Measurements from ENCODE around the gene PLEKHM3. TPM values are rescaled to one million over a fixed set of nuclear protein-coding genes. Genes with fewer than 3 reads are reported as not detected.

PLEKHM3 gene
- total RNA-seq, 1 donor from 2014 or later = 10.4 TPM

DNA sequence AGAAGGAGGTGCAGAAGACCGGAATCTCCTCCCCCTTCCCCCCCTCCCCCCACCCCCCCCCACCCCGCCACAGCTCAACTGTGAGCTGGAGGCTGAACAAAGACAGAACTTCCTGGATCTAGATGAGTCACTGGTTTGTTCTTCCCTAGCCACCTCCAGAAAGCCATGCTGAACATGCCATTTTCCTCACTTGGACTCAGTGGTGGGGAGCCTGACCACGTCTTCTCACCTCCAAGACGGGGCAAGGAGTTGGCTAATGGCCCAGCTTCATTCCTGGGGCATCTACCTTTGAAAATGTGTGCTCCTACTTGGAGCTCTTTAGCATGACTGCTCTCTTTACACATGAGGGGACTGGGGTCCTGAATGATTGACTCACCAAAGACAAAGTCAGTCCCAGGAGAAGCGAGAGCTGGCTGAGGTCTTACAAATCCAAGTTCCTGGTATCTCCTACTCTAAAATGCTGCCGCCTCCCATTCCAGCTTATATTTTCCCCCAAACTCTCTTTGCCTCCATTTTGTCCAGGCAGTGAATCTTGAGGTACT, 233.0 kb downstream of the PLEKHM3 start:
- peaks cover 1% of the 10 kb centered on the region for H3K27me3 Mint-ChIP-seq (ENCODE audit: unreplicated experiment)
- no peak overlapping the region for H3K4me3 Mint-ChIP-seq (ENCODE audit: unreplicated experiment)
- H3K4me1 Mint-ChIP-seq (ENCODE audit: unreplicated experiment) = peaks cover 8% of the 10 kb centered on the region
- H3K36me3 Mint-ChIP-seq (ENCODE audit: low read depth, unreplicated experiment) = no peaks in the 10 kb centered on the region
- H3K27ac Mint-ChIP-seq (ENCODE audit: unreplicated experiment) = peak overlapping the region; percentile 92
- TF ChIP-seq, protein P1, sequence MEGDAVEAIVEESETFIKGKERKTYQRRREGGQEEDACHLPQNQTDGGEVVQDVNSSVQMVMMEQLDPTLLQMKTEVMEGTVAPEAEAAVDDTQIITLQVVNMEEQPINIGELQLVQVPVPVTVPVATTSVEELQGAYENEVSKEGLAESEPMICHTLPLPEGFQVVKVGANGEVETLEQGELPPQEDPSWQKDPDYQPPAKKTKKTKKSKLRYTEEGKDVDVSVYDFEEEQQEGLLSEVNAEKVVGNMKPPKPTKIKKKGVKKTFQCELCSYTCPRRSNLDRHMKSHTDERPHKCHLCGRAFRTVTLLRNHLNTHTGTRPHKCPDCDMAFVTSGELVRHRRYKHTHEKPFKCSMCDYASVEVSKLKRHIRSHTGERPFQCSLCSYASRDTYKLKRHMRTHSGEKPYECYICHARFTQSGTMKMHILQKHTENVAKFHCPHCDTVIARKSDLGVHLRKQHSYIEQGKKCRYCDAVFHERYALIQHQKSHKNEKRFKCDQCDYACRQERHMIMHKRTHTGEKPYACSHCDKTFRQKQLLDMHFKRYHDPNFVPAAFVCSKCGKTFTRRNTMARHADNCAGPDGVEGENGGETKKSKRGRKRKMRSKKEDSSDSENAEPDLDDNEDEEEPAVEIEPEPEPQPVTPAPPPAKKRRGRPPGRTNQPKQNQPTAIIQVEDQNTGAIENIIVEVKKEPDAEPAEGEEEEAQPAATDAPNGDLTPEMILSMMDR (IDR thresholded peaks at IDR 0.05; ENCODE audit: unreplicated experiment) = no peak
- H3K9me3 Mint-ChIP-seq (ENCODE audit: unreplicated experiment) = no peaks in the 10 kb centered on the region
- DNase-seq (ENCODE audit: low spot score) = no peak

DNA sequence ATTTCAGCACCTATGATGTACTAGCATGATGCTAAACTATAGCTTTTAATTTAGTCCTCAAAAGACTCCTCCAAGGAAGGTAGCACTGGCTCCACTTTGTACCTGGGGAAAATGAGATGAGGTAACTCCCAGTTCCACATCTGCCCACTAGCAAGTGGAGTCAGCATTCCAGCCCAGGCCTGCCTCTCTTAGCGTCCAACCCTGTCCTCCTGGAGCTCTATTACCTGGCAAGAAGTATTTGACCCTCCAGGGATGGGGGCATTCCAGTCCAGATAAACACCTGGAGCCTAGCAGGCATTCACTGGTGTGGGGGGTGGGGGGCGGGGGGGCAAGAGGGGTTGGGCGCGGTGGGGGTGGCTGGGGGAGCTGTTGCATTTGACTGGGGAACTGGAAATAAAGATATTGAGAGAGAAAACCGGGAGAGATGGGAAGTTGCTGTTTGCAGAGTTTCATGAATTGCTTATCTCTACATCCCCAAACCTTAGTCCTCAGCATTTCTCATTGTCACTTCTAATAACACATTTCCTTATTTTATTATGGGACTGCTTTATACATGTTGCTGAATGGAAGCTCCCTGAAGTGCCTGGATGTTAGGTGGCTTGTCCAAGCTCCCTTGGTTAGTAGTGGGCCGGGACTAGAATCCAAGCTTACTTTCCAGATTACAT, 233.6 kb downstream of the PLEKHM3 start:
- no peak overlapping the region for H3K27ac Mint-ChIP-seq (ENCODE audit: unreplicated experiment)
- no peaks in the 10 kb centered on the region for H3K36me3 Mint-ChIP-seq (ENCODE audit: low read depth, unreplicated experiment)
- no peak overlapping the region for H3K4me3 Mint-ChIP-seq (ENCODE audit: unreplicated experiment)
- peaks cover 8% of the 10 kb centered on the region for H3K4me1 Mint-ChIP-seq (ENCODE audit: unreplicated experiment)
- TF ChIP-seq, protein P1 (IDR thresholded peaks at IDR 0.05; ENCODE audit: unreplicated experiment) = no peak
- H3K27me3 Mint-ChIP-seq (ENCODE audit: unreplicated experiment) = peaks cover 1% of the 10 kb centered on the region
- no peaks in the 10 kb centered on the region for H3K9me3 Mint-ChIP-seq (ENCODE audit: unreplicated experiment)
- no peak for DNase-seq (ENCODE audit: low spot score)

DNA sequence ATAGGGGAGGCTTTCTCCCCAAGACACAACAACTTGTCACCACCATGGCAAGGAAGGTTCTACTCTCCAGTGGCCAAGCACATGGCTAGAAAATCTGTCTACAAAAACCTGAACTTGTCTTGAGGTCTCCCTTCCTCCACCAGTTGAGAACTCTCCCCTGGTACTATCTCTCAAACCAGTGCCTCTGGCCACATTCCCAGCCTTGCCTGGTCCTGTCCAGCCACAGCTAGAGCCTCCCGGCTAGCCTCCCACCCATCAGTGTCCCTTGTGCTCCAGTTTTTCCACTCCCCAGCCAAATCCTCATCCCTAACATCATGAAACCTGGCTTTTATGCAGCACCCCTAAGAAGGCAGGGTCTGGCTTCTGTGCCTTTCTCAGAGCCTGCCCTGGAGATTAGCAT, 234.4 kb downstream of the PLEKHM3 start:
- no peak overlapping the region for H3K4me3 Mint-ChIP-seq (ENCODE audit: unreplicated experiment)
- H3K9me3 Mint-ChIP-seq (ENCODE audit: unreplicated experiment) = no peaks in the 10 kb centered on the region
- DNase-seq (ENCODE audit: low spot score) = no peak
- no peaks in the 10 kb centered on the region for H3K36me3 Mint-ChIP-seq (ENCODE audit: low read depth, unreplicated experiment)
- H3K4me1 Mint-ChIP-seq (ENCODE audit: unreplicated experiment) = peaks cover 8% of the 10 kb centered on the region
- peaks cover 1% of the 10 kb centered on the region for H3K27me3 Mint-ChIP-seq (ENCODE audit: unreplicated experiment)
- no peak overlapping the region for H3K27ac Mint-ChIP-seq (ENCODE audit: unreplicated experiment)
- TF ChIP-seq, protein P1 (IDR thresholded peaks at IDR 0.05; ENCODE audit: unreplicated experiment) = no peak

DNA sequence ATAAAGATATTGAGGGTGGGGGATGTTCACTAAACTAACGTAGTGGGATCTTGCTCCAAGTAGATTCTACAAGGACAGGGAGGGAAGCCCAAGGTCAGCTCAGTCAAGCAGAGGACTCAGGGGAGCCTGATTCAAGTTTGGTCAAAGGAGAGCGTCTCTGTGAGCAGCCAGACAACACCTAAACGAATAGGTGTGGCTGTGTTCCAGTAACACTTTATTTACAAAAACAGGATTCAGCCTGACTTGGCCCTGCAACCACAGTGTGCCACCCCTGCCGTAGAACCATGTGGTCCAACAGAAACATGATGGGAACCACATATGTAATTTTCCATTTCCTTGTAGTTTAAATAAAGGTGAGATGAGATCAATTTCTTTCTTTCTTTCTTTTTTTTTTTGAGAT, 237.5 kb downstream of the PLEKHM3 start:
- peaks cover 1% of the 10 kb centered on the region for H3K27me3 Mint-ChIP-seq (ENCODE audit: unreplicated experiment)
- H3K27ac Mint-ChIP-seq (ENCODE audit: unreplicated experiment) = no peak overlapping the region
- TF ChIP-seq, protein P1 (IDR thresholded peaks at IDR 0.05; ENCODE audit: unreplicated experiment) = no peak
- H3K4me3 Mint-ChIP-seq (ENCODE audit: unreplicated experiment) = no peak overlapping the region
- H3K4me1 Mint-ChIP-seq (ENCODE audit: unreplicated experiment) = peaks cover 8% of the 10 kb centered on the region
- no peaks in the 10 kb centered on the region for H3K9me3 Mint-ChIP-seq (ENCODE audit: unreplicated experiment)
- H3K36me3 Mint-ChIP-seq (ENCODE audit: low read depth, unreplicated experiment) = no peaks in the 10 kb centered on the region
- no peak for DNase-seq (ENCODE audit: low spot score)

DNA sequence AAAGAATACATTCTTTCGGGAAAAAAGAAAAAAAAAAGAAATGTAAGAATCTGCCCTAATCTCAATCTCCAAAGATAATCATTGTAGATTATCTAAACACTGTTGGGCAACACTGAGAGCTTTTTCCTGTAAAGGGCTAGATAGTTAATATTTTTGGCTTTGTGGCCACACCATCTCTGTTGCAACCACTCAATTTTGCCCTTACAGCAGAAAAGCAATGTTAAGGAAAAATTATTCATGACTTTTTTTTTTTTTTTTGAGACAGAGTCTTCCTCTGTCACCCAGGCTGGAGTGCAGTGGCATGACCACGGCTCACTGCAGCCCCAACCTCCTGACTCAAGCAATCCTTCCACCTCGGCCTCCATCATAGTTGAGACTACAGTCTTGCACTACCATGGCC, 238.3 kb downstream of the PLEKHM3 start:
- Mint-ChIP-seq H3K27me3 (ENCODE audit: unreplicated experiment) (peaks cover 1% of the 10 kb centered on the region), H3K27ac (ENCODE audit: unreplicated experiment) (no peak overlapping the region), H3K36me3 (ENCODE audit: low read depth, unreplicated experiment) (no peaks in the 10 kb centered on the region), H3K4me3 (ENCODE audit: unreplicated experiment) (no peak overlapping the region), H3K9me3 (ENCODE audit: unreplicated experiment) (no peaks in the 10 kb centered on the region), H3K4me1 (ENCODE audit: unreplicated experiment) (peaks cover 3% of the 10 kb centered on the region)
- DNase-seq (ENCODE audit: low spot score) = no peak
- TF ChIP-seq, protein P1 (IDR thresholded peaks at IDR 0.05; ENCODE audit: unreplicated experiment) = no peak
